Breast epithelium (tissue), 3 donors: ENCODE results near the gene JAG1.
"Not testable (repeated sequence)": the region's sequence is repeated elsewhere in the genome, so short reads cannot be mapped to it uniquely, and the experiment has no call there.

Source experiments
- CTCF ChIP-seq, 3 donors: fragments of 450-650 bp; IDR thresholded peaks; one replicate each; pipeline ENCODE4 v1.5.1; 2016 to 2017; ENCODE audit warnings: antibody characterized with exemption in 3 of 3, mild to moderate bottlenecking in 3 of 3, moderate library complexity in 3 of 3
- POLR2AphosphoS5 ChIP-seq, 3 donors: sonication (generic); formaldehyde crosslinking; IDR thresholded peaks; one replicate each; pipeline ENCODE4 v1.6.1; 2017; ENCODE audit warnings: antibody characterized with exemption in 3 of 3

DNA sequence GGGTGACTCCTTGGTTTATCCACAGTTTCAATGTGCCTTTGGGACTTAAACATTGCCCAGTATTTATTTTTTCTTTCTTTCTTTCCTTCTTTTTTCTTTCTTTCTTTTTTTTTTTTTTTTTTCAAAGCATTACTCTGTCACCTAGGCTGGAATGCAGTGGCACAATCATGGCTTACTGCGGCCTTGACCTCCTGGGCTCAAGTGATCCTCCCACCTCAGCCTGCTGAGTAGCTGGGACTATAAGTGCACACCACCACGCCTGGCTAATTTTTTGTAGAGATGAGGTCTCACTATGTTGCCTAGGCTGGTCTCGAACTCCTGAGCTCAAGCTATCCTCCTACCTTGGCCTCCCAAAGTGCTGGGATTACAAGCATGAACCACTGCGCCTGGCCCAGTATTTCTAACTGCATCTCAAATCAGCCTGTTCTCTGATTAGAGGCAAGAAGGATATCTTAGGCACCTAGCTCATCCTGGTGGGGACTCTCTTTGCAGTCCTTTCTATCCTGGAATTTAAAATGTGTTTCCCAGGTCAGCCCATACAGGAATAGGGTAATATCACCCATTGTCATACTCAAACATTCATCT lies 56.2 kb downstream of the JAG1 start:
- TF ChIP-seq CTCF, POLR2AphosphoS5 (IDR thresholded peaks at IDR 0.05): not testable (repeated sequence)
